ENCODE data around the gene SMARCD1.

- TF ChIP-seq, protein P1, sequence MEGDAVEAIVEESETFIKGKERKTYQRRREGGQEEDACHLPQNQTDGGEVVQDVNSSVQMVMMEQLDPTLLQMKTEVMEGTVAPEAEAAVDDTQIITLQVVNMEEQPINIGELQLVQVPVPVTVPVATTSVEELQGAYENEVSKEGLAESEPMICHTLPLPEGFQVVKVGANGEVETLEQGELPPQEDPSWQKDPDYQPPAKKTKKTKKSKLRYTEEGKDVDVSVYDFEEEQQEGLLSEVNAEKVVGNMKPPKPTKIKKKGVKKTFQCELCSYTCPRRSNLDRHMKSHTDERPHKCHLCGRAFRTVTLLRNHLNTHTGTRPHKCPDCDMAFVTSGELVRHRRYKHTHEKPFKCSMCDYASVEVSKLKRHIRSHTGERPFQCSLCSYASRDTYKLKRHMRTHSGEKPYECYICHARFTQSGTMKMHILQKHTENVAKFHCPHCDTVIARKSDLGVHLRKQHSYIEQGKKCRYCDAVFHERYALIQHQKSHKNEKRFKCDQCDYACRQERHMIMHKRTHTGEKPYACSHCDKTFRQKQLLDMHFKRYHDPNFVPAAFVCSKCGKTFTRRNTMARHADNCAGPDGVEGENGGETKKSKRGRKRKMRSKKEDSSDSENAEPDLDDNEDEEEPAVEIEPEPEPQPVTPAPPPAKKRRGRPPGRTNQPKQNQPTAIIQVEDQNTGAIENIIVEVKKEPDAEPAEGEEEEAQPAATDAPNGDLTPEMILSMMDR (conservative IDR thresholded peaks at IDR 0.05; ENCODE audit: low read depth, low read length) = no peak
- no peak for TF ChIP-seq EZH2 (IDR thresholded peaks at IDR 0.05; ENCODE audit: borderline replicate concordance, low read depth, low read length, poor library complexity, severe bottlenecking)
Observed at GRCh38 chr12:50090391-50090790, 5.2 kb downstream of the SMARCD1 start.

All from A673 (cell line).